ENCODE results near the gene PTPRD. TPM values are rescaled to one million over a fixed set of nuclear protein-coding genes. Genes with fewer than 3 reads are reported as not detected.
A peak's percentile ranks its signal among the peaks of the same experiment; 100 is the strongest.

PTPRD gene
- total and polyA plus RNA-seq, 9 donors = 45.2 to 104 (median 80.0) TPM

DNA sequence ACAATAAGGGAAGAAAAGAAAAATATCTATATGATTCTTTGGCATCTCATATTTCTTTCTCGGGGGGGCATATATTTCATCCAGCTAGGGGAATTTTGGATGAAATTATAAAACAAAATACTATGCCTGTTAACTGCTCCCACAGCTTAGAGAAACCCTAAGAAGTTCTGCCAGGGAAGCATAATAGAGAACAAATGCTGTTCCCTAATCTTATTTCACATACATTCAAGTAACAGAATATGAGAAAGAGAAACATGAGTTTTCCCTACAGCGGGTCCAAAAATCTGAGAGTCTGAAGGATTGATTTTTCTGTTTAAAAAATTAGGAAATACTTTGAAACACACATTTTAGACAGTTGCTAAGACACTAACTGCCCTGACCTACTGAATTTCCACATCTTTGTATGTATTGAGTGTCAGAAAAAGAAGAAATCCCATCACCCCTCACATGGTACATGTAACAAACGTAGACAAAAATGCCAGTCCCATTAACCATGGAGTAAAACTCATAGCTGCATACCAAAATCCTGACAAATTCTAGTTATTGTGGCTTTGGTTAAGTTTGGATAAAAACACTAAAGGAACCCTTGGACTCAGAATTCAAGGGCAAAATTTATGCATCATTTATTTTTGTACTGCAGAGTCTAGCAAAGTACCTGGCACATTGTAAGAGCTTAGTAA, 2193.1 kb downstream of the PTPRD start:
- Histone ChIP-seq H3K36me3 (ENCODE audit: control insufficient read depth, insufficient read depth, low read length) (no peaks in the 10 kb centered on the region), H3K27ac (ENCODE audit: low read length) (no peak overlapping the region), H3K4me1 (ENCODE audit: control insufficient read depth, insufficient read depth, low read length) (no peaks in the 10 kb centered on the region), H3K4me3 (ENCODE audit: low read length) (no peak overlapping the region), H3K27me3 (ENCODE audit: control insufficient read depth, insufficient read depth, low read length) (no peaks in the 10 kb centered on the region), H3K9me3 (replicated peaks; ENCODE audit: control insufficient read depth, low read depth, low read length) (no peaks in the 10 kb centered on the region)
- DNase-seq = peak; percentile 51
- no CpG with 5 or more reads among the region's 3 CpGs for WGBS (ENCODE audit: insufficient coverage)

DNA sequence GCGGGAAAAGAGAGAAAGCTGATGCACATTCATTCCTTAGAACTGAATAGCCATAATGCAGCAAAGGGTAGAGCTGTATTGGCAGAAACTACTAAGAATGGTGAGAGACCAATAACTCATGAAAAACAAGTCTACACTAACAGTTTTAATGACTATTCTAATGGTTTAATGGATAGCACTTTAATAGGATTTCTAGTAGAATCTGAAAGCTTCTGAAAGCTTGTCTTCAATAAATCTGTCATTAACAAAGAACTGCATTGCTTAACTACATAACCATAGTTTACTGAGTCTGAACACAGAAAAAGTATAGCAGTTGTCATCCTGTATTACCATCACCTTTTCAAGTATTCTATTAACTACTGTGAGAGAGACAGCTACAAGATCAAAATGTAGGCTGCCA, 2195.5 kb downstream of the PTPRD start:
- Histone ChIP-seq H3K27me3 (ENCODE audit: control insufficient read depth, insufficient read depth, low read length) (no peaks in the 10 kb centered on the region), H3K4me1 (ENCODE audit: control insufficient read depth, insufficient read depth, low read length) (no peaks in the 10 kb centered on the region), H3K27ac (ENCODE audit: low read length) (no peak overlapping the region), H3K9me3 (replicated peaks; ENCODE audit: control insufficient read depth, low read depth, low read length) (no peaks in the 10 kb centered on the region), H3K36me3 (ENCODE audit: control insufficient read depth, insufficient read depth, low read length) (no peaks in the 10 kb centered on the region), H3K4me3 (ENCODE audit: low read length) (no peak overlapping the region)
- no peak for DNase-seq
- no CpG with 5 or more reads among the region's 1 CpG for WGBS (ENCODE audit: insufficient coverage)

DNA sequence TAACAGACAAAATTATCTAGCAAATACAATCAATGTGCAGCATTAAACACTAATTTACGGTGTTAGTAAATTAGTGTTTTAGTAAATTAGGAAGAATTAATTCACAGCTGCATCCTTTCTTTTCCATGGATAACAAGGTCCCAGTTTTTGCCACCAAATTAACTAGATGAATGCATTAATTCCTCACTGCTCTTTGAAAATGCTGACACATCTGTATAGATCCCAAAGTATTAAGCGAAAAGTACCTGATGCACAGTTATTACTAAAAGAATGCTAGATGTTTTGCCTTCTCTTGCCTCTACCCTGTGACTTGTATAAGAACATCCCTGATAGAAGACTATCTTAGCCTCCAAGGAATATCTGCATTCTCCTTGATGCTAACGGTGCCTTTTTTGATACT, 2200.5 kb downstream of the PTPRD start:
- H3K36me3 ChIP-seq (ENCODE audit: control insufficient read depth, insufficient read depth, low read length) = no peaks in the 10 kb centered on the region
- no peaks in the 10 kb centered on the region for H3K27me3 ChIP-seq (ENCODE audit: control insufficient read depth, insufficient read depth, low read length)
- no peaks in the 10 kb centered on the region for H3K4me1 ChIP-seq (ENCODE audit: control insufficient read depth, insufficient read depth, low read length)
- WGBS (ENCODE audit: insufficient coverage) = 83% methylated on average over 1 of the region's 3 CpGs
- DNase-seq = no peak
- no peak overlapping the region for H3K27ac ChIP-seq (ENCODE audit: low read length)
- H3K4me3 ChIP-seq (ENCODE audit: low read length) = no peak overlapping the region
- H3K9me3 ChIP-seq (replicated peaks; ENCODE audit: control insufficient read depth, low read depth, low read length) = no peaks in the 10 kb centered on the region

DNA sequence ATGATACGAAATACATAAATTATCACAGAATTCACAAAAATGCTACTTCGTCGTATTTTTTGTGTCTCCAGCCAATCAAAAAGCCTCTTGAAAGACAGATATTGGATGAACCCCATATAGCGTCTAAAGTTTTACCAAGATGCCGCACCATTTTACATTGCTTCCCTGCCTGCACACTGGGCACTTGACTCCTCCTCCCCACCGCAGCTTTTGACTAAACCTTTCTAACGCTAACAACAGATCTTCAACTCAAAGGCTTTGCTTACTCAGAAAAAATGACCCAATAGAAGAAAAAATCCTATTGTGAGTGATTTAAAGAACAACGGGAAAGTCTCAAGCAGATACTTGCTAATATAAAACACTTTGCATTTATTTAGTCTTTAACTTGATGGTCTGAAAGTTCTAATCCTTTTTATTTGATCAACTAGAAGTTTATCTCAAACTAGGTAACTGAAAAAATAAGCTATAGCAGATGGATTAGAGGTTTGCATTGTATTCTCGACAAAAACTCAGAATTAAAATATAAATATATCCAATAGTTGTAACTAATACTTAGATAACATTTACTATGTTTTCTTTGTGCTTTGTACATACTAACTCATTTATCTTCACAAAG, 2204.1 kb downstream of the PTPRD start:
- H3K27me3 ChIP-seq (ENCODE audit: control insufficient read depth, insufficient read depth, low read length) = no peaks in the 10 kb centered on the region
- no peaks in the 10 kb centered on the region for H3K36me3 ChIP-seq (ENCODE audit: control insufficient read depth, insufficient read depth, low read length)
- no peaks in the 10 kb centered on the region for H3K4me1 ChIP-seq (ENCODE audit: control insufficient read depth, insufficient read depth, low read length)
- H3K27ac ChIP-seq (ENCODE audit: low read length) = no peak overlapping the region
- WGBS (ENCODE audit: insufficient coverage) = 100% methylated on average over 2 of the region's 9 CpGs
- H3K9me3 ChIP-seq (replicated peaks; ENCODE audit: control insufficient read depth, low read depth, low read length) = no peaks in the 10 kb centered on the region
- H3K4me3 ChIP-seq (ENCODE audit: low read length) = no peak overlapping the region
- DNase-seq = no peak

DNA sequence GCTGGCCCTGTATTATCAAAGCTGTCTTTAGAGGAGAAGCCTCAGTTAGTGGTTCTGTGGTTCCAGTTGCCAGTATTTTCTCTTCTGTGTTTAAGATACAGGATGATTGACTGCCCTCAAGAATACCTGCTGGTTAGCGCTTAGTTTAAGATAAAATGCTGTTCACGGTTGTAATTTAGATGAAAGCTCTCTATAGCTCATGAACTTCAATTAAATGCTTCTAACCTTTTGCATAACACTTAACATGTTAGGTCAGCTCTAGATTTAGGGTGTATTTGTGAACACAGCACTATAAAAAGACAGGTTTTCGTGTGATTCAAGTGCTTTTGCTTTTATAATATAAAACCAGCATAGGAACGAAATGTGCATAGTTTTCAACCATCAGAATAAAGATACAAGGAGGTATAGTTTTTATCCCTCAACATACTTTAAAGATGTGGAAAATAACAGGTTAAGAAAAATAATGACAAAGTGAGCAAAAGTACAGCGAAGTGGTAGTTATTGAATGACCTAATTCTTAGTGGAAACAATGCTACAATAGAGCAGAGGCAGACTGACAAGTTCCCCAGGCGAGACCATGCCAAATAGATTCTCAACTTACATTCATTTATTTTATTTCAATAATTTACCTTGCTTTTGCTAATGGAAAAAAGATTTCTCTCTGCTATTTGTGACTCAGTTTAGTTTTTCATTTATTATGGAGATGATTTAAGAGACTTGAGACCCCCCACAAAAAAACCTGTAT, 2210.7 kb downstream of the PTPRD start:
- H3K36me3 ChIP-seq (ENCODE audit: control insufficient read depth, insufficient read depth, low read length) = no peaks in the 10 kb centered on the region
- H3K27me3 ChIP-seq (ENCODE audit: control insufficient read depth, insufficient read depth, low read length) = no peaks in the 10 kb centered on the region
- H3K4me3 ChIP-seq (ENCODE audit: low read length) = no peak overlapping the region
- H3K9me3 ChIP-seq (replicated peaks; ENCODE audit: control insufficient read depth, low read depth, low read length) = no peaks in the 10 kb centered on the region
- peak; percentile 58 for DNase-seq
- no CpG with 5 or more reads among the region's 6 CpGs for WGBS (ENCODE audit: insufficient coverage)
- no peaks in the 10 kb centered on the region for H3K4me1 ChIP-seq (ENCODE audit: control insufficient read depth, insufficient read depth, low read length)
- H3K27ac ChIP-seq (ENCODE audit: low read length) = no peak overlapping the region

DNA sequence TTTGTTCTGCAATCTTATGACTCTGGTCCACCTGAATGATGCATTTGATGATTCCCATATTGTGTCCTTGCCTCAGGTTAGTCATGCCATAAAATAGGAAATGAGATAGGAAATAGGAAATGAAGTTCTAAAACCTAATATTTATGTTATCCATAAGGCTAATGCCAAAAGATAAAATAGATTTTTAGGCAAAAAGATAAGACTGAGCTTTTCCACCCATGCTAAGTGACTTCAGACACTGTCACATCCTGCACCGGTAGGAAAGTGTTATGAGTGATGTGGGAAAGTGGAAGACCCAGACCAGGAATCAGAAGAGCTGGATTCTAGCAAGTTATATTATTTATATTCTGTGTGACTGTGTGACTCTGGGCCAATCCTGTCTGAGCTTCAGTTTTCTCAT, 2212.4 kb downstream of the PTPRD start:
- no peak for DNase-seq
- Histone ChIP-seq H3K36me3 (ENCODE audit: control insufficient read depth, insufficient read depth, low read length) (peaks cover 3% of the 10 kb centered on the region), H3K4me1 (ENCODE audit: control insufficient read depth, insufficient read depth, low read length) (no peaks in the 10 kb centered on the region), H3K27me3 (ENCODE audit: control insufficient read depth, insufficient read depth, low read length) (no peaks in the 10 kb centered on the region), H3K27ac (ENCODE audit: low read length) (no peak overlapping the region), H3K9me3 (replicated peaks; ENCODE audit: control insufficient read depth, low read depth, low read length) (no peaks in the 10 kb centered on the region), H3K4me3 (ENCODE audit: low read length) (no peak overlapping the region)
- no CpG with 5 or more reads among the region's 1 CpG for WGBS (ENCODE audit: insufficient coverage)

DNA sequence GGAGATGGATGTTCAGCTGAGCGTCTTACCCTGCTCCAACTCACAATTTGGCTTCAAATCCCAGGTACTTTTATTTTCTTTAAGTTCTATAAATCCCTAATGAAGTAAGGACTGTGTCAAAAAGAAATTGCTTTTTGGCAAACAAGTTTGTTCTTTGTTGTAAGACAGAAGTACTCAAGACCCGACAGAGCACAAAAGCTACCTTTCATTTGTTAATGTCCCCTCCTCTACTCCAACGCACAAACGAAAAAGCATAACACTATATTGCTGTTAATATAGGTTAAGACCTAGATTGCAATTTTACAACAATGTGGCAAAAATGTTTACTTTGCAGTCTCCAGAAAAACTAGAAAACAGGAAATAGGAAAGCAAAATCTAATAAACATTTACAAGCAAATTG, 2217.8 kb downstream of the PTPRD start:
- DNase-seq = no peak
- no CpG with 5 or more reads among the region's 4 CpGs for WGBS (ENCODE audit: insufficient coverage)

DNA sequence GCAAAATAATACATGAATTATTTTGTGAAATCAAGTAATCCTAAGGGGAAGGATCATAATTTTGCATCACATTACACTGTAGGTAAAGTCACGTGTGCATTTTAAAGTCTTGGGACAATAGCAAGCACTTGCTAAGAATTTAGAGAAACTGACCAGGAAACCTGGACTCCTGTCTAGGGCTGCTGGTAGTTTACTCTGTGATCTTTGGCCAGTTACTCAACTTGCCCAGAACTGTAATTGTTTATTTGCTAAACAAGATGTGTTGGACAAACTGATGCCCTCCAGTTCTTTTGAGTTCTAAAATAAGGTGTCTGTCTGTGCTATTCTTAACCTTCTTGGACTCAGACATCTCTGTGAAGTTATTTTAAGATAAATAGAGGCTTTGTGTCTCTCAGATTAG, 2218.5 kb downstream of the PTPRD start:
- no peaks in the 10 kb centered on the region for H3K27me3 ChIP-seq (ENCODE audit: control insufficient read depth, insufficient read depth, low read length)
- H3K4me3 ChIP-seq (ENCODE audit: low read length) = no peak overlapping the region
- WGBS (ENCODE audit: insufficient coverage) = 86% methylated on average over 1 of the region's 1 CpG
- H3K36me3 ChIP-seq (ENCODE audit: control insufficient read depth, insufficient read depth, low read length) = peaks cover 3% of the 10 kb centered on the region
- no peak for DNase-seq
- H3K4me1 ChIP-seq (ENCODE audit: control insufficient read depth, insufficient read depth, low read length) = no peaks in the 10 kb centered on the region
- H3K9me3 ChIP-seq (replicated peaks; ENCODE audit: control insufficient read depth, low read depth, low read length) = no peaks in the 10 kb centered on the region
- no peak overlapping the region for H3K27ac ChIP-seq (ENCODE audit: low read length)

More for the DNA sequence above, 2217.8 kb downstream of the PTPRD start:
- no peaks in the 10 kb centered on the region for H3K4me1 ChIP-seq (ENCODE audit: control insufficient read depth, insufficient read depth, low read length)
- H3K9me3 ChIP-seq (replicated peaks; ENCODE audit: control insufficient read depth, low read depth, low read length) = no peaks in the 10 kb centered on the region
- no peak overlapping the region for H3K27ac ChIP-seq (ENCODE audit: low read length)
- H3K36me3 ChIP-seq (ENCODE audit: control insufficient read depth, insufficient read depth, low read length) = peaks cover 3% of the 10 kb centered on the region
- no peaks in the 10 kb centered on the region for H3K27me3 ChIP-seq (ENCODE audit: control insufficient read depth, insufficient read depth, low read length)
- H3K4me3 ChIP-seq (ENCODE audit: low read length) = no peak overlapping the region

DNA sequence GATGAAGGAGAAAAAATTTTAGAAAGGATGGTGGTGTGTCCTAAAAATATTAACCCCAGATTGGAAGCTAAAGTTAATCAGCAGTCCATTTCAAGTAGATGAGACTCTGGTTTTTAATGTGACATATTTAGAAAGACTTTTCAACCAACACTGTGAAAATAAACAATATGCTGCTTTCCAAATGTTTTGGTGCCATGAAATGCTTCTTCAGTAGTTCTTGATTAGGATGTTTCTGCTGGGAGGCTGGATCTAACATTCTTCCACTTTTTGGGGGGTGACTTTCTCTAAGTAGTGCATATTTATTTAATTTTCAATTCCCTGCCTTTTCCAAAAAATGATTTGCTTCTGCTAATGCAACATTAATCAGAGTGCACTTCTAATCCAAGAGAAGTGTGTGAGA, 2219.9 kb downstream of the PTPRD start:
- Histone ChIP-seq H3K27ac (ENCODE audit: low read length) (no peak overlapping the region), H3K9me3 (replicated peaks; ENCODE audit: control insufficient read depth, low read depth, low read length) (no peaks in the 10 kb centered on the region), H3K4me1 (ENCODE audit: control insufficient read depth, insufficient read depth, low read length) (no peaks in the 10 kb centered on the region), H3K36me3 (ENCODE audit: control insufficient read depth, insufficient read depth, low read length) (peaks cover 4% of the 10 kb centered on the region), H3K27me3 (ENCODE audit: control insufficient read depth, insufficient read depth, low read length) (no peaks in the 10 kb centered on the region), H3K4me3 (ENCODE audit: low read length) (no peak overlapping the region)
- no peak for DNase-seq

DNA sequence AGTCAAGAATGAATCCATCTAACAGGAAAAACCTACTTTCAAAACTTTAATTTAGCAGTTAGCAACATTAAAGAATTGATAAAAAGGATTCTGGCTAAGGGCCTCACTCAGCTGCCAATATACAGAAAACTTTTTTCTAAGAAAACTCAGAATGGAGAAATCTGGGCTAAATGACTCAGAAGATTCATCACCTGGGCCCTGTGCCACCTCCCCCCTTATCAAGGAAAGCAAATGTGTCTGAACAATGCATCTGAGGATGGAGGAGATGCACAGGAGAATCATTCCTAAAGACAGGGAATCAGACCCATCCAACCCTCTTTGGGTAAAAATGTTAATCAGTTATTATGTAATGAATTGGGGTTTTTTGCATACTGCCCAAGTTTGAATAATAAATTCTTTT, 2221.2 kb downstream of the PTPRD start:
- H3K27ac ChIP-seq (ENCODE audit: low read length) = no peak overlapping the region
- H3K9me3 ChIP-seq (replicated peaks; ENCODE audit: control insufficient read depth, low read depth, low read length) = no peaks in the 10 kb centered on the region
- peaks cover 4% of the 10 kb centered on the region for H3K36me3 ChIP-seq (ENCODE audit: control insufficient read depth, insufficient read depth, low read length)
- H3K4me1 ChIP-seq (ENCODE audit: control insufficient read depth, insufficient read depth, low read length) = no peaks in the 10 kb centered on the region
- peak; percentile 16 for DNase-seq
- no peaks in the 10 kb centered on the region for H3K27me3 ChIP-seq (ENCODE audit: control insufficient read depth, insufficient read depth, low read length)
- H3K4me3 ChIP-seq (ENCODE audit: low read length) = no peak overlapping the region
